T-helper 2 cell treated with Interferon-gamma antibody and Interleukin-4, amounts not matched to agents 5 μg/mL and 100 μg/mL, for 36 hours (primary cell): ENCODE measurements around the gene ATP5PB.

Experiments used
- DNase-seq: peaks from one replicate; pipeline ENCODE4 v3.0.0; 2021; ENCODE audit warnings: low spot score
- H3K27ac Mint-ChIP-seq: one replicate; pipeline ENCODE4 v1.8.0; 2021; ENCODE audit warnings: mild to moderate bottlenecking, mixed read lengths
- H3K27me3 Mint-ChIP-seq: one replicate; pipeline ENCODE4 v1.8.0; 2021; ENCODE audit warnings: low read depth, mixed read lengths
- H3K36me3 Mint-ChIP-seq: one replicate; pipeline ENCODE4 v1.8.0; 2021; ENCODE audit warnings: low read depth, mixed read lengths
- H3K4me1 Mint-ChIP-seq: one replicate; pipeline ENCODE4 v1.8.0; 2021; ENCODE audit warnings: low read depth, mixed read lengths
- H3K4me3 Mint-ChIP-seq: one replicate; pipeline ENCODE4 v1.8.0; 2022; ENCODE audit warnings: mild to moderate bottlenecking, moderate library complexity, mixed read lengths
- H3K9me3 Mint-ChIP-seq: one replicate; pipeline ENCODE4 v1.8.0; 2021; ENCODE audit warnings: mixed read lengths

Gene ATP5PB, protein sequence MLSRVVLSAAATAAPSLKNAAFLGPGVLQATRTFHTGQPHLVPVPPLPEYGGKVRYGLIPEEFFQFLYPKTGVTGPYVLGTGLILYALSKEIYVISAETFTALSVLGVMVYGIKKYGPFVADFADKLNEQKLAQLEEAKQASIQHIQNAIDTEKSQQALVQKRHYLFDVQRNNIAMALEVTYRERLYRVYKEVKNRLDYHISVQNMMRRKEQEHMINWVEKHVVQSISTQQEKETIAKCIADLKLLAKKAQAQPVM

GRCh38 chr1:111448918-111449702 lies at the start of gene ATP5PB, which contains the start of gene WDR77:
Gene ATP5PB (plus strand): TSS chr1:111449464. CDS start chr1:111449542, 78 bp downstream.
Gene WDR77 (minus strand): TSS chr1:111449256. CDS start chr1:111449169, 87 bp downstream.
- Mint-ChIP-seq H3K4me3 (peak within 1 kb of the TSS; percentile 99), H3K36me3 (peaks cover 51% of the 10 kb centered on the region), H3K4me1 (peaks cover 52% of the 10 kb centered on the region), H3K27me3 (no peaks in the 10 kb centered on the region), H3K27ac (peak within 1 kb of the TSS; percentile 97), H3K9me3 (no peaks in the 10 kb centered on the region)
- DNase-seq = peak; percentile 94

GRCh38 chr1:111399792-111400610 lies 49.3 kb upstream of the ATP5PB start:
- H3K9me3 Mint-ChIP-seq = no peaks in the 10 kb centered on the region
- H3K27ac Mint-ChIP-seq = no peak overlapping the region
- DNase-seq = no peak
- H3K36me3 Mint-ChIP-seq = no peaks in the 10 kb centered on the region
- H3K4me1 Mint-ChIP-seq = peaks cover 4% of the 10 kb centered on the region
- H3K27me3 Mint-ChIP-seq = peaks cover 42% of the 10 kb centered on the region
- H3K4me3 Mint-ChIP-seq = no peak overlapping the region

- DNase-seq = peak; percentile 23
- no peaks in the 10 kb centered on the region for H3K36me3 Mint-ChIP-seq
- H3K27ac Mint-ChIP-seq = no peak overlapping the region
- no peak overlapping the region for H3K4me3 Mint-ChIP-seq
- peaks cover 14% of the 10 kb centered on the region for H3K4me1 Mint-ChIP-seq
- peaks cover 26% of the 10 kb centered on the region for H3K27me3 Mint-ChIP-seq
- no peaks in the 10 kb centered on the region for H3K9me3 Mint-ChIP-seq
Observed at GRCh38 chr1:111402083-111402482, 47.2 kb upstream of the ATP5PB start.

- Mint-ChIP-seq H3K27ac (no peak overlapping the region), H3K9me3 (no peaks in the 10 kb centered on the region), H3K4me3 (no peak overlapping the region), H3K4me1 (peaks cover 14% of the 10 kb centered on the region), H3K36me3 (no peaks in the 10 kb centered on the region), H3K27me3 (peaks cover 7% of the 10 kb centered on the region)
- no peak for DNase-seq
Observed at GRCh38 chr1:111404588-111404987, 44.7 kb upstream of the ATP5PB start.

DNA sequence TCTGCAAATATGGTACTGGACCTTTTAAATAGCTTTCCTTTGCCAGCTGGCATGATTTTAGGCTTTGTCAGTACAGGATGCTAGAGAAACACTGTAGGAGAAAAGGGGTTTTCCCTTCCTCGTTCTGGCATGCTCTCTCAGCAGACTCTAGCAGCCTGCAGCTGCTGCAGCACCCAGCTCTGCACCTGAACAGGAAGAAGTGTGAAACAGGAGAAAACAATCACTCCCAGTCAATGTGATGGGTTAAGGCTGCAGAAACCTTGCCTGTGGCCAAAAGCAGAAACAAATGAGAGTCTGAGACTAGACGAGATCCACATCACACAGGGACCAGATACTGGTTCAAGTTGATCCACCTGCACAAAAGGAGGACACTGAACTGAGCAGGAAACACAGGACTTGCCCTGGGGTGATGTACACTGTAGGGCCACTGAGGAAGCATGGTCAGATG lies 42.9 kb upstream of the ATP5PB start:
- Mint-ChIP-seq H3K4me3 (no peak overlapping the region), H3K36me3 (no peaks in the 10 kb centered on the region), H3K4me1 (peaks cover 9% of the 10 kb centered on the region), H3K27me3 (peaks cover 2% of the 10 kb centered on the region), H3K27ac (no peak overlapping the region), H3K9me3 (no peaks in the 10 kb centered on the region)
- peak; percentile 13 for DNase-seq

DNA sequence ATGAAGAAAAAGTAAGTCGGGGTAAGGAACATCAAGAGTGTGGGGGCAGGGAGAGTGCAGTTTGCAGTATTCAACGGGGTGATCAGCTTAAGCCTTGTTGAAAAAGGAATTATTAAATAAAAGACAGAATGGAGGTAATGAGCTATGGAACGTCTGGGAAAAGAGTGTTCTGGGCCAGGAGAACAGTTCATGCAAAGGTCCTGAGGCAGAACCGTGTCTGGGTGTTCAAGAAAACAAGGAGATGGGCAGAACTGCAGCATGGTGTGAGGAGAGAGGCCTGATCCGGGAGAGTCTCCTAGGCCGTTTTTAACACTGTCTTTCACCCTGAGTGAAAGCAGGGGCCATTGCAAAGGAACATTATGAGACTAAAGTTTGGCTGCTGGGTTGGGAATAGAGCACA lies 42.0 kb upstream of the ATP5PB start:
- no peak overlapping the region for H3K4me3 Mint-ChIP-seq

DNA sequence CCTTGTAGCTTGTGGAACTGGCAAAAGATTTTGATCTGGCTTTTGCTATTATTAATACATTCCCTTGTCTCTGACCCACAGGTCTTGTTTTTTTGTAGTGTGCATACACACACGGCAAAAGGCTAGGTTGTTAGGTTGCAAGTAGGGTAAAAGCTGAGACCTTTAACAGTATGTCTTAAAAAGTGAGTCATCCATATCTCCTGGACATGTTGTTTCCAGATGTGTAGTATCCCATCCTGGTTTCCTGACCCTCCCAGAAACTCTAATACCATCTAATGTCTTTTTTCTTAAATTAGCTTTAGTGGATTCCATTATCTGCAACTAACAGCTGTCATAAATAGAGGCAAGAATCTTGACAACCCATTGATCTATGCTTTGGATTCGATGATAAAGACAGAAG lies 36.4 kb upstream of the ATP5PB start:
- H3K27me3 Mint-ChIP-seq = peaks cover 4% of the 10 kb centered on the region
- no peaks in the 10 kb centered on the region for H3K9me3 Mint-ChIP-seq
- no peak overlapping the region for H3K4me3 Mint-ChIP-seq
- H3K36me3 Mint-ChIP-seq = no peaks in the 10 kb centered on the region
- H3K4me1 Mint-ChIP-seq = no peaks in the 10 kb centered on the region
- H3K27ac Mint-ChIP-seq = no peak overlapping the region
- no peak for DNase-seq

More for the DNA sequence above, 42.0 kb upstream of the ATP5PB start:
- no peaks in the 10 kb centered on the region for H3K36me3 Mint-ChIP-seq
- H3K27me3 Mint-ChIP-seq = no peaks in the 10 kb centered on the region
- DNase-seq = no peak
- peaks cover 9% of the 10 kb centered on the region for H3K4me1 Mint-ChIP-seq
- no peaks in the 10 kb centered on the region for H3K9me3 Mint-ChIP-seq
- no peak overlapping the region for H3K27ac Mint-ChIP-seq

GRCh38 chr1:111414756-111415155 lies 34.5 kb upstream of the ATP5PB start:
- no peak overlapping the region for H3K27ac Mint-ChIP-seq
- H3K4me3 Mint-ChIP-seq = no peak overlapping the region
- peaks cover 4% of the 10 kb centered on the region for H3K27me3 Mint-ChIP-seq
- no peaks in the 10 kb centered on the region for H3K9me3 Mint-ChIP-seq
- no peaks in the 10 kb centered on the region for H3K36me3 Mint-ChIP-seq
- DNase-seq = no peak
- H3K4me1 Mint-ChIP-seq = no peaks in the 10 kb centered on the region

DNA sequence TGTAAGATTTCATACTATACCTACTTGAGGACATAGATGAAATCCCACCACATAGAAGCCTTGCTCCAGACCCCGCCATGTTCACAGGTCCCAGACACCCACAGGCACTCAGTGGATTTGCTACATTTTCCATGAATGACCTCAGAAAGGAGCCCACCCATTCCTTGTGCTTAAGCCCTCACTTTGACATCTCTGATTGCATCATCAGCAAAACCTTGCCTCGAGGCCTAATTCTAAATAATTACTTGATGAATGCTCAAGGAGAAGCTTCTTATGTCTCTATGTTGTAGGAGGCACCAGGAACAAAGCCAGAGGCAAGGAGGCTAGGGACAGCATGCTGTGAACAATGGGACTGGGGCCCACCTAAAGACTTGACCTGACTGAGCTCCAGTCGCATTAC lies 33.8 kb upstream of the ATP5PB start:
- H3K9me3 Mint-ChIP-seq = no peaks in the 10 kb centered on the region
- H3K36me3 Mint-ChIP-seq = no peaks in the 10 kb centered on the region
- no peak for DNase-seq
- peaks cover 4% of the 10 kb centered on the region for H3K27me3 Mint-ChIP-seq
- no peak overlapping the region for H3K4me3 Mint-ChIP-seq
- H3K4me1 Mint-ChIP-seq = no peaks in the 10 kb centered on the region
- H3K27ac Mint-ChIP-seq = no peak overlapping the region

DNA sequence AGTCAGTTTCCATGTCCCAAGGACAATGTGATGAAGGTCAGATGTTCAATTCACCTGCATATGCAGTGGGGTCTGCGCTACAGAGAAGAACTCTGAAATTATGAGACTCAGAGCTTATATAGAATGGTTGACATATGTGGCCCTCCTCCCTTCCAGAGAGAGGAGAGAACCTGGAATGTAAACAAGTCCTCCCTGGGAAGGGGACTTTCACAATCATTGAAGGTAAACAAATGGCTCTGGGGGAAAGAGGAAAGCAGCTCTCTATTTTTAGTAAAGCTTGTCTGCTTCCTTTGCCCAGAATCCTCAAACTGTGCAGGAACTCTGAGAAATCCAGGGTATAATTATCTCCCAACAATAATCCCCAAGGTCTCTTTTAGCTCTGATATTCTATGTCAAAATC lies 31.5 kb upstream of the ATP5PB start:
- Mint-ChIP-seq H3K4me1 (no peaks in the 10 kb centered on the region), H3K4me3 (no peak overlapping the region), H3K36me3 (no peaks in the 10 kb centered on the region), H3K27me3 (peaks cover 3% of the 10 kb centered on the region), H3K27ac (no peak overlapping the region), H3K9me3 (no peaks in the 10 kb centered on the region)
- DNase-seq = no peak

DNA sequence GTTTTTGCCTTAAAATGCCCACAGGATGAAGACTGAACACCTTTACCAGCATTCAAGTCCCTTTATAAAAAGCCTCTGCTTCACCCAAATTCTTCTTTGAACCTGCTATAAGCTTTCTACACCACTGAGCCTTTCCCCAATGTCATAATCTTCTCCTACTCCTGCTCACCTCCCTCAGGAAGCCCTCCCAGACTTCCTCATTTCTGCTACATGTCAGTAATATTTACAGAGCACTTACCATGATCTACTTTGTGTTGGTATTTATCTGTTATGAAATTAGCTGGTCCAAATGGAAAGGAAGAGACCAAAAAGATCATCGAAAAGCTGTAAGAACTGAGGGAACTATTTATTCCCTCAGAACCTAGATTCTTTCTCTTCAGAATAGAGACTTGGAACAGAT lies 30.2 kb upstream of the ATP5PB start:
- H3K4me3 Mint-ChIP-seq = no peak overlapping the region
- no peaks in the 10 kb centered on the region for H3K27me3 Mint-ChIP-seq
- DNase-seq = no peak
- H3K27ac Mint-ChIP-seq = no peak overlapping the region
- no peaks in the 10 kb centered on the region for H3K9me3 Mint-ChIP-seq
- H3K36me3 Mint-ChIP-seq = no peaks in the 10 kb centered on the region
- H3K4me1 Mint-ChIP-seq = no peaks in the 10 kb centered on the region

DNA sequence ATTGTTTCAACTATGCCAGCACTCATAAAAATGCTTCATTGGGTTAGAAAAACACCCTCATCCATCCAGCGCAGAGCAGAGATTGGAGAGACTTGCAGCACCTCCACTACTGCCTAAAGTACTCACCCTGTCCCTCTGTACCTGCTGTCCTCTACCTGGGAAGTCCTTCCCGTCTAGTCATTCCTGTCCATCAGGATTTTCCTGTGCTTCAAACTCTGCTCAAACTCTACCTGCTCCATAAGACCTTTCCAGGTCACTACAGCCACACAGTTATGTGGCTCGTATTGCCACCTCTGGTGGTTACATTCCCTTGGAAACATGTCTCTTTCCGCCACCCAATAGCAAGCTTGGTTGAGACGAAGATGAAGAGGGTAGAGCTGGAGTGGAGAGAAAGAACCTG lies 28.9 kb upstream of the ATP5PB start:
- H3K27me3 Mint-ChIP-seq = no peaks in the 10 kb centered on the region
- DNase-seq = no peak
- H3K9me3 Mint-ChIP-seq = no peaks in the 10 kb centered on the region
- no peak overlapping the region for H3K4me3 Mint-ChIP-seq
- no peaks in the 10 kb centered on the region for H3K36me3 Mint-ChIP-seq
- H3K4me1 Mint-ChIP-seq = no peaks in the 10 kb centered on the region
- H3K27ac Mint-ChIP-seq = no peak overlapping the region

- no peak overlapping the region for H3K27ac Mint-ChIP-seq
- H3K4me1 Mint-ChIP-seq = peaks cover 1% of the 10 kb centered on the region
- H3K9me3 Mint-ChIP-seq = no peaks in the 10 kb centered on the region
- H3K4me3 Mint-ChIP-seq = no peak overlapping the region
- DNase-seq = no peak
- H3K27me3 Mint-ChIP-seq = peaks cover 5% of the 10 kb centered on the region
- H3K36me3 Mint-ChIP-seq = no peaks in the 10 kb centered on the region
Observed at GRCh38 chr1:111422546-111423391, 26.5 kb upstream of the ATP5PB start.
